Activated gamma-delta T cell (primary cell): Measurements from ENCODE around the gene SAE1.

Experiments
- DNase-seq: peaks from one replicate; lab custom pipeline; 2025; lab: John Stamatoyannopoulos, UW

Gene SAE1

DNA sequence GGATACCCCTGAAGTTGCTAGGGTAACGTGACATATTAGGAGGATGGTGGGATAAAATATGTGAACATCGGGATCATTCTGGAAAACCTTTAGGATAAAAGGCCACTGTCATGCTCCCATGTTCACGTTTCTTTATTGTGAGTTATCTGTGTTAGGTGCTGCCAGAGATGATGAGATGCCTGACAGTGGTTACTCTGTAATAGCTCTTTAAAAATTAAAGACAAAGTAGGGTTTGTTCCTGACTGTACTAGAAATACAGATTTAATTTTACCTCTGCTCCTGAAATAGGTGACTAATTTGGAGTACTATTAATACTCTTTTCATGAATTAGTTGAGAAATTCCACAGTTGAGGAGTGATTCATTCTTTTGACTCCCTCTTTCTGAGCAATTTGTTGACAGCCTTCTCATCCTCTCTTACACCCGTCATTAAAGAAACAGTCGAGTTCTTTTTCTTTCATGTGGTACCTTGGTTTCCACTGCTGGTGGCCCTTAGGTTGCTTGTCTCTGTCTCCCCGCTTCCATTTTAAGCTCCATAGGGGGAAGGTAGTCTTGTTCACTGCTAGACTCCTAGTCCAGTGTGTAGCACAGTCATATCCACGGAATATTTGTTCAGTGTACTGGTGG is 28.4 kb downstream of the SAE1 start:
- DNase-seq, result no peak

DNA sequence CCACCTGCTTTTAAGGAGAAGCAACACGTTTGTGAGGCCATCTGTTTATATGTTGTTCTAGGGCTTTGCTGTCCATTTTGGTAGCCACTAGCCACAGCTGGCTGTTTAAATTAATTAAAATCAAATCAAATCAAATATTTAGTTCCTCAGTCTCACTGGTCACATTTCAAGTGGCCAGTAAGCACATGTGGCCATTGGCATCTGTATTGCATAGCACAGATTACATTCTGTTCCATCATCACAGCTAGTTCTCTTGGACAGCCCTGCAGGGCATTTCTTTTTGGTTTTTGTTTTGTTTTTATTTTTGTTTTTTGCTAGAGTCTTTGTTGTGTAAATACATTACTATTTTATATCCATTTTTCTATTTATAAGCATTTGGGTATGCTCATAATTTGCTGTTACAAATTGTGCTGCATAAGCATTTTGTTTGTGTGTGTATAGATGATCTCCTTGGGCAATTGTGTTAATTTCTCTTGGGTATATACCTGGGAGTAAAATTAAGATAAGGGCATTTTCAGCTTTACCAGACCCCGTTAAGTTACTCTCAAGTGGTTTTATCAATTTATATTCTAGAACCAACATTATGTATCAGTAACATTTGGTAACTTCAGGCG is 31.3 kb downstream of the SAE1 start:
- DNase-seq, result no peak

DNA sequence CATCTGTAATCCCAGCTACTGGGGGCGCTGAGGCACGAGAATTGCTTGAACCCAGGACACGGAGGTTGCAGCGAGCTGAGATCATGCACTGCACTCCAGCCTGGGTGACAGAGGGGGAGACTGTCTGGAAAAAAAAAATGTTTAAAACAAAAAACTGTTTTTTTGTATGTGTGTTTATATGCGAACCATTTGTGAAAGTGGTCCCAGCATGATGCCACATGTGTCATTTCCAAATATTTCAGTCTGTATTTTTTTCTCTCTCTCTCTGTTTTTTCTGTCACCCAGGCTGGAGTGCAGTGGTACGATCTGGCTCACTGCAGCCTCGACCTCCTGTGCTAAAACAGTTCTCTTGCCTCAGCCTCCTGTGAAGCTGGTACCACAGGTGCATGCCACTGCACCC is 37.4 kb downstream of the SAE1 start:
- DNase-seq, result no peak

DNA sequence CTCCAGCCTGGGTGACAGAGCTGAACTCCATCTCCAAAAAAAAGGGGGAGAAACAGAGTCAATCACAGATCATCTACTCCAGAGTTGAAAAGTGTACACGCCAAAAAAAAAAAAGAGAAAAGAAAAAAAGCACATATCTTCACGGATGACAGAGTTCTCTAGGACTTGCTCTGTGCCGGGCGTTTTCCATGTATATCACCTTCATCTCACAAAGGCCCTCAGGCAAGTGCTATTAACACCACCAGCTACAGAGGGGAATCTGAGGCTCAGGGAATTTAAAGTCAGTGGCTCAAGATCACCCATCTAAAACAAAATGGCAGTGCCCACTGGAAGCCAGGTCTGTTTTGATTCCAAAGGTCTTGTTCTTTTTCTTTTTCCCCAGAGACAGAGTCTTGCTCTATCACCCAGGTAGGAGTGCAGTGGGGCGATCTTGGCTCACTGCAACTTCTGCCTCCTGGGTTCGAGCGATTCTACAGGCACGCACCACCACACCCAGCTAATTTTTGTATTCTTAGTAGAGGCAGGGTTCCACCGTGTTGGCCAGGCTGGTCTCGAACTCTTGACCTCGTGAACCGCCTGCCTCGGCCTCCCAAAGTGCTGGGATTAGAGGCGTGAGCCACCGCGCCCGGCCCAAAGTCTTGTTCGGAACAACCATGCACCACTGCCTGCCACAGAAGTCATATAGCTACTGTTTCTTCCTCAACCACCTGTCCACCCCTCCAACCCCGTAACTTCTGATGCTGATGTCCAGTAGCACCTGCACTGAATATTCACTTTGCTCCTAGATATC is 42.2 kb downstream of the SAE1 start:
- DNase-seq, result no peak

DNA sequence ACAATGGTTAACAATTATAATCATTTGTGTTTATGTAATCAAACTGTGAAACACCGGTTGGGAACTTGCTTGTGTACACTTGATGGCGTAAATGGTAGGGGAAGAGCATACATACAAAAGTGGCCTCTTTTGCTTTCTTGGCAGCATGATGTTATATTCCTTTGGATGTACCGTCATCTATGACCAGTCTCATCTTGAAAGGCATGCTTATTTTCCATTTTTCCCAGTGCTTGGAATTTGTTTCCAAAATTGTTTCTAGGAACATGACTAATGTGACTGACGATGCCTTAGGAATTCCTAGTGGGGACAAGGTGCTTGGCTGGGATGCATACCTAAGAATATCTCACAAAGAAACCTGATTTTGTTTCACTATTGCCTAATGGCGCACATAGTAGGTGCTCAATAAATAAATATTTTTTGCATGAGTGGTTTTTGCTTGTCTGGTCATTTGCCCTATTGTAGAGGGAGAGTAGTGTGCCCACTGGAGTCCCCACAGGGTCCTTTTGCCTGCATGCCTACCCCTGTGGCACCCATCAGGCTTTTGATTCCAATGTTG is 45.5 kb downstream of the SAE1 start:
- no peak for DNase-seq

DNA sequence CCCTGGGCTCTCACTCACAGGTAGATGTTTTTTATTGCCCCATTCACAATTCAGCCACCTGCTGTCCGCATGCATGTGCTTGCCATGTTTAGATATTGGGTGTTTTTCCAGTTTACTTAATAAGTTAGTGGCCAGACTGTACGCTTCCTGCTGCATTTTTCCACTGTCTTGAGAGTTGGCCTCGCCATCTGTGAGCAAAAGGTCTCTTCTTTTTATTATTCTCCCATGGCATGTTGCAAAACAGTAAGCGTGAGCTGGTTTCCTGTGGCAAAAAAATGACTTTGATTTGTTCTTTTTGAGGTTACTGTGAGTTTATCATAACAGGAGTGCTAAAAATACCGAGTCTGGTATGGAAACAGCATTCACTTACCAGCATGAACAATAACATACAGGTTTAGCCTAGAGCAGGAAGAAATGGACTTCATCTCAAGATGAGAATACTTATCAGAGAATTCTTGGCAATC is 46.0 kb downstream of the SAE1 start:
- no peak for DNase-seq

DNA sequence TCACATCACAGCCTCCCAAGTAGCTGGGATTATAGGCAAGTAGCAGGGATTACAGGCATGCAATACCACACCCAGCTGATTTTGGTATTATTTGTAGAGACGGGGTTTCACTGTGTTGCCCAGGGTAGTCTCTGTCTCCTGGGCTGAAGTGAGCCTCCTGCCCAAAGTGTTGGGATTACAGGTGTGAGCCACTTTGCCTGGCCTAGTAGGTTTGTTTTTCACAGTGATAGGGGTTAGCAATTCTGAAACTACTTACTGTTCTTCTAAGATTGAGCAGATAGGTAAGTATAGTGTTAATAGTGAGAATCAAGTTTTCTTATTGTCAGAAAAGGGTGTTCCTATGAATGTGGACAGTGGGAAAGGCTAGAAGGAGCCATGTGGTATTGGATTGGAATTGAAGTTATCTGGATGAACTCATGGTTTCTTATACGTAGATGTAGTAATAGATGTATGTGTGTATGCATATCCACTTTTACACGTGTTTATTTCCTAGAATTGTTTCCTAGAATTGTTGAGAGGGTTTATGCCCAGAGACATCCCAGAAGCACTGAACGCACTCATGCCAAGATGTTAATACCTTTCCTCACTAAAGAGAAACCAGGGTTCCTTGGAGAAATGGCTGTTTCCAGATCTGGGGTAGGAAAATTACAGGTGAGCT is 49.1 kb downstream of the SAE1 start:
- no peak for DNase-seq

DNA sequence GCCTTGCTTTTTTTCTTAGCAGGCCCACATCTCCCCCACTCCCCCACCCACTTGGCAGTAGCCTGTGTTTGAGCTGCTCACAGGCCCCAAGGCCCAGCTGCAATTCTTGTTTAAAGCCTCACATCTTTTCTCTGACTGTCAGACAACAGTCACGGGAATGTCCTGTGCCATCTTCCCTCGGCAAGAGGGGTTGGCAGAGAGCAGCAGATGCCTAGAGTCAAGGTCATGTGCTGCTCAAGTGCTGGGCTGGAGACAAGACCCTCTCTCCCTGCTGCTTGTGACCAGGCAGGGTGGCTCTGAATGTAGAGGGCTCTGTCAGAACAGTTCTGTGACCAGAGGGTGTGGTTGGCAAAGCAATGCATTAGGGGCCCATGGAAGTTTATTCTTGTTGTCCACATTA is 53.0 kb downstream of the SAE1 start:
- DNase-seq, result no peak

DNA sequence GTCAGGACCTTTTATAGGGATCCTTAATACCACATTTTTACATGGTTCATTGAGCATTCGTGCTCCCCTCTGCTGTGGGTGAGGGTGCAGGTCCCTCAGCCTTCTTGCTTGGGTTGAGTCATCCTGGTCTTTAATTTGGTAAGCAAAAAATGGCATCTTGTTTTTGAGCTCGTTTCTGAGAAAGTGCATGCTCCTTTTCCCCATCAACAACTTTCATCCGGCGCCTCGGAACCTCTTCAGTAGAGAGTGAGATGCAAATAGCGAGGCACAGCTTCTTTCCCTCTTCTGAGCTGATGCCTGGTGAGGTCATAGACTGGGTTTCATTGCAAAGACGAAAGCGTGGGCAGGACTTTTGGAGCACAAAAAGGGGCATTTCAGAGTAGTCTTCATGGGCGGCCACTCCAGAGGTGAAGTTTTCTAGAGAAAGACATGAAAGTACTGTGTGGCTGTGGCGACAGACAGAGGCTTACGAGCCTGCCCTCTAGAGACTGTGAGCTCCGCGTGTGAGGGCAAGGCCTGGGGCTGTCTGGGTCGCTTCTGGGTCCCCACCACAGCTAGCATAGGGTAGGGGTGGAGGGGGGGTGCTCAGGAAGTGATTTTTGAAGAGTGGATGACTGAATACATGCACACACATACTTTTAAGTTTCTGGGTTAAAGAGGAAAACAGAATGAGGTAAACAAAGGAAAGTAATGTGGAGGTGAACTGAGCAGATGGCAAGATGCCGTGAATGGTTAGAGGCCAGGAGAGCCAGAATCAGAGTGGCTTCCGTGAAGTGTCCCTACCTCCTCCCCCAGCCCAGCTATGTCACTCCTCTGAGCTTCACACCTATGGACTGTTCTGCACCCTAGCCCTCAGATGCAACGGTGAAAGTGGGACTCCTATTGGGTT is 56.1 kb downstream of the SAE1 start:
- peak; percentile 36 for DNase-seq

DNA sequence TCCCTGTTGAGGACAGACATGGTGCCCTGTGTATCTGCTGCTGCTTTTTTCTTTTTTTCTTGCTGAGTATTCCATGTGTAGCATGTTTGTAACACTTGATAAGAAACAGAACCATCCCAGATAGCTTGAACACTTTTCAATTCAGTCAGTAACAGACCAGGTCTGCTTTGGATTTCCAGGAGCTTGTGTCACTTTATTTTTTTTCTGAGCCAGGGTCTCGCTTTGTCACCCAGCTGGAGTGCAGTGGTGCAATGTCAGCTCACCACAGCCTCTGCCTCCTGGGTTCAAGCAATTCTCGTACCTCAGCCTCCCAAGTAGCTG is 56.7 kb downstream of the SAE1 start:
- no peak for DNase-seq

DNA sequence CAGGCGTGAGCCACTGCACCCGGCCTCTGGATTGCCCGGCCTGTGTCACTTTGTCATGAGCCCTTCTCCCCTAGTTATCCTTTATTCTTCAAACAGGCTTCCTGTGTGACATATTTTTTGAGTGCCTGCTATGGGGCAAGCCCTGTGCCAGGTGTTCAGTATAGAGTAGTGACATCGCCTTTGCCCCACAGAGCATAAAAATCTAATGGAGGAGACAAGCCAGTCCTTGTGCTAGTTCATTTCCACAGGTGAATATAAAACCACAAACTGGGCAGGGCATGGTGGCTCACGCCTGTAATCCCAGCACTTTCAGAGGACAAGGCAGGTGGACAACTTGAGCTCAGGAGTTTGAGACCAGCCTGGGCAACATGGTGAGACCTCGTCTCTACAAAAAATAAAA is 57.2 kb downstream of the SAE1 start:
- DNase-seq, result no peak

DNA sequence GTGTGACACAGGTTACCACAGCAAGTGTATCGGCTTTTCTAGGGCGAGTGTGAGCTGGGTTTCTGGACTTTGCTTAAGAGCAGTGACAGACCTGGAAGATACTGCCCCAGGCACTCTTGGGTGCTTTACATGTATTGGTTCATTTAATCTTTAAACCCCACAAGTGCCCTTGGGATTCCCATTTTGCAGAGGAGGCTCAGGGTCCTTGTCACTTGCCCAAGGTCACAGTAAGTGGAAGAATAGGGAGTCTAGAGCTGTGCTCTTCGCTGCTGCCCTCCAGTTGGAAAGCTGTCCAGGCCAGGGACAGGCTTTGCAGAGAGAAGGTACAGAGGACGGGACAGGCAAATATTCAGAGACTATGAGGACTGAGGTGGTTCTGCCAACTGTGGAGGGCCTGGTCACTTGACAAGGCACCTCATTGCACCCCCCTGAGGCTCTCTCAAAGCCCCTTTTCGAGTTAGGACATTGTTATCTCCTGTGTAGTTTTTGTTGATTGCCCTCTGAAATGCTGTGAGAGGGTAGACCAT is 57.9 kb downstream of the SAE1 start:
- DNase-seq, result no peak

DNA sequence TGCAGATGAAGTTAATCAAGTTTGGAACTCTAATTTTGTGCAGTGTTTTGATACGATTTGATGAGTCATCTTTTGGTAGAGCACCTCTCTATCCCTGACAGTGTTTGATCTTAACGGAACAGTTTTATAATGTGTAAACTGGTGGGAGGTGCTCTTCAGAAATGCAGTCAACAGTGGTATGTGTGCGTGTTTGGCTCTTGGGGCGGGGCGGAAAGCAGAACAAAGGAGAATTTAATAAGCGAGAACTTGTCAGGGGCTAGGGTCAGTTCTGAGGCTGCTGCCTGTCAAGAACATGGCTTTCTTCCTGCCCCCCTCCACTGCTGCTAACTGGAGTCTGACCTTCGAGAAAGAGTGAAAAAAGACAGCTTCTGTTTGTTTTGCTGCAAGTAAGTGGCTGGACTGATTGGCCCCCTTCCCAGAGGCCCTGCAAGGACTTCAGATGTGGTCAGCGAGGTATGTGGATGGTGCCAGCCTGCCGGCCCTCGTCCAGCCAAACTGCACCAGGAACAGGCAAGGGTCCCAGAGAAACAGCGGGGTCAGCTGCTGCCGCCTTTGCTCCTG is 59.6 kb downstream of the SAE1 start:
- DNase-seq, result no peak

DNA sequence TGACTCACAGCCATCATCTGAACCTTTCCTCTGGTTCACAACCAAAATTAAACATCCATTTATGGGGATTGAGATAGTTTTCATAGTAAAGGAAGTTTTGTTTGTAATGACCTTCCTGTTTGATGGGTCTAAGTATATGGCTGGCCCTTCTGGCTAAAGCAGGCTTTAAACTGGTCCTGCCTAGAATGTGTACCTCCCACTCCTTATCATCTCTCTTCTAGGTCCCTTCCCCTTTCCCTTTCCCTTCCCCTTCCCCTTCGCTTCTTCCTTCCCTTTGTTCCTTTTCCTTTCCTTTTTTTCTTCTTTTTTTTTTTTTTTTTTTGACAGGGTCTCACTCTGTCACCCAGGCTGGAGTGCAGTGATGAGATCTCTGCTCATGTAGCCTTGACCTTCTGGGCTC is 64.8 kb downstream of the SAE1 start:
- DNase-seq, result no peak

DNA sequence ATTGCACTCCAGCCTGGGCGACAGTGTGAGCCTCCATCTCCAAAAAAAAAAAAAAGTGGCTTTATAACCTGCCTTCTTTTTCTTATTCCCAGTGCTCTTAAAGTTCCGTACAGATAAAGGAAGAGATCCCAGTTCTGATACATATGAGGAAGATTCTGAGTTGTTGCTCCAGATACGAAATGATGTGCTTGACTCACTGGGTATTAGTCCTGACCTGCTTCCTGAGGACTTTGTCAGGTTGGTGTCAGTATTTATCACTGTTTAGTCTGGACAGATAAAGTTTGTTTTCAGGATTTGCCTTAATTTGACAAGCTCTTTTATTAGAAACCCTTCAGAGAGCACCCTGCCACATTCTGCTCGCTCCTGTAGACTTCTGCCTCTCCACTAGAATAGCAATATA is 66.5 kb downstream of the SAE1 start:
- DNase-seq, result no peak

DNA sequence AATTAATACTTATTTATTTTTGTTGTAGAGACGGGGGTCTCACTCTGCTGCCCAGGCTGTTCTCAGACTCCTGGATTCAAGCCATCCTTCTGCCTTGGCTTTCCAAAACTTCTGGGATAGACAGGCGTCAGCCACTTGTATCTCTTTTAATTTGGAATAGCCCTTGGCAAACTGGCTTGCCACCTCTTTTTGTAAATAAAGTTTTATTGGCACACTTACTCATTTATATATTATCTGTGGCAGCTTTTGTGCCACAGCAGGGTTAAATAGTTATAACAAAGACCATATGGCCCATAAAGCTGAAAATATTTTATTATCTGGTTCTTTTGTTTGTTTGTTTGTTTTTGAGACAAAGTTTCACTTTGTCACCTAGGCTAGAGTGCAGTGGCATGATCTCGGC is 69.9 kb downstream of the SAE1 start:
- DNase-seq, result no peak

DNA sequence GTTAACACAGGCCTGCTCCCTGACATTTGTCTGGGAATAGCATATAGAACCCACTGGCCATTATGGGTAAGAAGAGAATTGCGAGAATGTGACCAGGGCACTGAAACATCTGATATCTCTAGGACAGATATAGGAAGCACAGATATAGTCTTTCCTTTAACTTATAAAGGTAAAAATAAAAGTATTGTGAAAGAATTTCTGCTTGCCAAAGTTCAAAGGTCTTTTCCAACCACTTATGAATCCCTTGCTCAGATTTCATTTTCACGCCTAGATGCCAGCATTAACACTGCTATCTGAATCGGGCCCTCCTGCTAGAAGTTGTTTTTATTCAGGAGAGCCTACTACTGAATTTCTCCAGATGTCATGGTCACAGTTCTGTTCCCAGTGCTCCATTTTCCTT is 72.6 kb downstream of the SAE1 start:
- DNase-seq, result no peak

DNA sequence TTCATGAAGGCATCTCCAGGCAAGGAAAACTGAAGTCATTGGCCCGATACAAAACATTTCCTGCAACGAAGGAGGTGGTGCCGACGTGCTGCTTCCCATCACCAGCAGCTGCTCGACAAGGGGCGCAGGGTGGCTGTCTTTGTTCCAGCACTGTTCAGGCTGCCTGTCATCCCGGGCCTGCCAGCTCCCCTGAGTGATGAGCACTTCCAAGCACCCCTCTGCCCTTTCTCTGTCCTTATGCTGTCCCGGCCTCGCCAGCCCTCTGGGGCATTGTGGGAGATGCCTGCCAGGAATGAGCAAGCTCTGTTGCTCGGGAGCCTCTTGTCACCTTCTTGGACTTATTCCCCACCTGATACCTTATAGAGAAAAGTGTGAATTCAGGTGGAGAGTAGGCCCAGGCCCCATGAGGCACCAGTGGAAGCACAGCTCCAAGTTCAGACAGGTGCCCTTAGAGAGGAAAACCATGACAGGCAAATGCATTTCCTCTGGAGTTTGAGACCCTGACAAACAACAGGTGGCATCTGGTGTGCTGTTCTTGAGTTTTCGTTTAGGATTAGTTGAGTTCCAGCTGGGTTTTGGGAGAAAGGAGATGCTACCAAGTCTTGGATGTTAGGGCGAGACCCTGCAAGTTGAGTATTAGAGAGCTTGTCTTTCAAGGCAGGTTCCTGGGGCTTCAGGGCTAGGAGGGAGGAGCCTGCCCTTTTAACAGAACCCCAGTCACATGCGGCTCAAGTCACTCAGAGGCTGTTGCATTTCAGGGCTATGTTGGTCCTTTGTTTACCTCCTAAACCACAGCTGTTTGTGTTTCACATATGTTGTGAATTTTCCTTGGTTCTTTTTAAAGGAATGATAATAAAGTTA is 78.9 kb downstream of the SAE1 start:
- no peak for DNase-seq

DNA sequence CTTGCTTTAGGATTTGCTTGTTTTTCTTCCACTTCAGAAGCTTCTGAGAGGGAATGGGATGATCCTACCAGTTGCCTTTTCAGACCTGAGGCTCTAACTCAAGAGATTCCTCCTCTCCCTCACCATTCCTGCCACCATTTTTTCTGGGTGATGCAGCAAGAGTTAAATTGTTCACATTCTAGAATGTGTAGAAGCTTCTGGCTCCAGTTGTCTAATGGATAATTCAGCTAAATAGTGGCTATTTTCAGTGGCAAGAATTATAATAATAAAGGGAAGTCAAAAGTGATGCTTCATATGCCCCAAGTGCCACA is 79.5 kb downstream of the SAE1 start:
- DNase-seq, result no peak

DNA sequence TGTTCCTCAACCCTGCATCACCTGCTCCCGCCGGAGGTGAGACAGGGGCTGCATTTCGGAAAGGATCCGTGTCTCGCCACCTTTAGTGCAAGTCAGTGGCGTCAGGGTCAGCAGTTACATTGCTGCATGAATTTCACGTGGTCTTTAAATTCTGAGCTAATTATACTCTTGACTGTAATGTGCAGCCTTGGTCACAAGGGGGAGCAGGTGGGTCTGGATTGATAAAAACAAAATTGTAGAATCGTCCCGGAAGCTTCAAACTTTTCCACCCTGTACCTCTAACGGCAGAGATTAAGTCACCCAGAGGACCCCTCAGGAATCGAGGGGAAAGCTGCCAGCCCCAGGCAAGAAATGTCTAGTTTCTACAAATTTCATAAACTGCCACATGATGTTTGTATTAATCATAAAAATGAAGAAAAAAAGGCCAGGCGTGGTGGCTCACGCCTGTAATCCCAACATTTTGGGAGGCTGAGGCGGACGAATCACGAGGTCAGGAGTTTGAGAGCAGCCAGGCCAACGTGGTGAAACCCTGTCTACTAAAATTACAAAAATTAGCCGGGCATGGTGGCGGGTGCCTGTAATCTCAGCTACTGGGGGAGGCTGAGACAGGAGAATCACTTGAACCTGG is 80.2 kb downstream of the SAE1 start:
- DNase-seq, result no peak
